A549 (cell line): ENCODE data around the gene MAPK6. TPM values are rescaled to one million over a fixed set of nuclear protein-coding genes. Genes with fewer than 3 reads are reported as not detected.

Experiments
- ATAC-seq, 2 experiments: fragments of 200-7000 bp in 1 of 2; fragments of >200 bp in 1 of 2; cut with Nextera tagmentation in 1 of 2; cut with Tn5 transposase in 1 of 2; 3 replicates each; pipeline versions ENCODE4 v1.8.0 to v1.9.1; 2018 to 2020; ENCODE audit warnings: mild to moderate bottlenecking in 1 of 2, moderate library complexity in 1 of 2
- CTCF ChIA-PET: fragments of 300-600 bp; sonication (Branson Sonifier 250); formaldehyde crosslinking; extraction: SDS; loops from one replicate; lab custom pipeline; 2021; ENCODE audit warnings: antibody characterized with exemption, inconsistent platforms; lab: Yijun Ruan, JAX
- POLR2A ChIA-PET: fragments of 350-600 bp; formaldehyde crosslinking; extraction: SDS; loops from one replicate; lab custom pipeline; 2021; ENCODE audit warnings: antibody characterized with exemption, inconsistent platforms; lab: Yijun Ruan, JAX
- DNase-seq, 2 experiments: peaks; one replicate each; pipeline versions ENCODE4 v3.0.0 to v3.0.0-alpha.2; 2011 to 2016; ENCODE audit warnings: low read depth in 1 of 2, low spot score in 1 of 2
- FAIRE-seq: peaks from 2 replicates; lab custom pipeline; 2011; peaks lifted over from hg19 to GRCh38; lab: Jason Lieb, UNC
- H3K27ac ChIP-seq, 2 experiments: fragments of >200 bp; sonication (Bioruptor Twin); formaldehyde crosslinking; 3 replicates each; pipeline ENCODE4 v1.5.1; 2016 to 2017
- H3K4me1 ChIP-seq: fragments of >200 bp; sonication (Bioruptor Twin); formaldehyde crosslinking; 3 replicates; pipeline ENCODE4 v1.6.1; 2016
- H3K4me2 ChIP-seq: fragments of >200 bp; sonication (Bioruptor Twin); formaldehyde crosslinking; 3 replicates; pipeline ENCODE4 v1.6.1; 2016
- H3K4me3 ChIP-seq: fragments of >200 bp; sonication (Bioruptor Twin); formaldehyde crosslinking; 3 replicates; pipeline ENCODE4 v1.5.1; 2016
- H3K9me3 ChIP-seq: fragments of >200 bp; sonication (Bioruptor Twin); formaldehyde crosslinking; 3 replicates; pipeline ENCODE4 v1.6.1; 2016
- CBX2 ChIP-seq: fragments of 200-600 bp; sonication (generic); IDR thresholded peaks from 2 replicates; pipeline ENCODE4 v1.6.1; 2016; ENCODE audit warnings: low read depth, mild to moderate bottlenecking, borderline replicate concordance
- EHF ChIP-seq: fragments of 250-450 bp; sonication (Bioruptor Pico); IDR thresholded peaks from 2 replicates; pipeline ENCODE4 v1.5.0; 2020; ENCODE audit warnings: mild to moderate bottlenecking
- ESRRA ChIP-seq: fragments of 150-350 bp; IDR thresholded peaks from 2 replicates; pipeline ENCODE4 v1.6.1; 2014; ENCODE audit warnings: mild to moderate bottlenecking, low read length, borderline replicate concordance
- FOSB ChIP-seq: fragments of 250-450 bp; sonication (Bioruptor Pico); IDR thresholded peaks from 2 replicates; pipeline ENCODE4 v1.5.0; 2020; ENCODE audit warnings: mild to moderate bottlenecking, moderate library complexity
- FOSL2 ChIP-seq, 2 experiments: fragments of 450-650 bp in 1 of 2; fragments of >200 bp in 1 of 2; sonication (Bioruptor Twin) in 1 of 2; formaldehyde crosslinking; IDR thresholded peaks; 2 replicates each; pipeline versions ENCODE4 v1.5.0 to v1.6.1; 2016 to 2020; ENCODE audit warnings: mild to moderate bottlenecking in 1 of 2, moderate library complexity in 1 of 2
- GATA3 ChIP-seq: IDR thresholded peaks from 2 replicates; pipeline ENCODE4 v1.6.1; 2012; ENCODE audit warnings: borderline replicate concordance
- HOXB13 ChIP-seq: fragments of 250-450 bp; sonication (Bioruptor Pico); IDR thresholded peaks from 2 replicates; pipeline ENCODE4 v1.5.0; 2020; ENCODE audit warnings: low read depth, mild to moderate bottlenecking, moderate library complexity
- HOXB5 ChIP-seq: fragments of 250-450 bp; sonication (Bioruptor Pico); IDR thresholded peaks from 2 replicates; pipeline ENCODE4 v1.5.0; 2020; ENCODE audit warnings: mild to moderate bottlenecking, moderate library complexity
- KDM1A ChIP-seq: fragments of 200-600 bp; sonication (generic); IDR thresholded peaks from 2 replicates; pipeline ENCODE4 v1.6.1; 2016; ENCODE audit warnings: low read depth, mild to moderate bottlenecking
- MAFK ChIP-seq: fragments of 450-650 bp; IDR thresholded peaks from 2 replicates; pipeline ENCODE4 v1.6.1; 2014; ENCODE audit not compliant: partially characterized antibody
- MYC ChIP-seq: IDR thresholded peaks from 2 replicates; pipeline ENCODE4 v1.6.1; 2012; ENCODE audit warnings: mild to moderate bottlenecking, inconsistent platforms, low read length, improper control_type of control experiment, borderline replicate concordance
- NPAS2 ChIP-seq: fragments of 250-450 bp; sonication (Bioruptor Pico); IDR thresholded peaks from 2 replicates; pipeline ENCODE4 v1.8.0; 2022; ENCODE audit warnings: mild to moderate bottlenecking, moderate library complexity, borderline replicate concordance
- PBX3 ChIP-seq: IDR thresholded peaks from 2 replicates; pipeline ENCODE4 v1.6.1; 2012
- POLR2AphosphoS2 ChIP-seq: conservative IDR thresholded peaks from 2 replicates; pipeline ENCODE4 v1.6.1; 2012; ENCODE audit warnings: low read length, improper control_type of control experiment, inconsistent platforms
- RAD21 ChIP-seq, 2 experiments: fragments of >200 bp in 1 of 2; sonication (Bioruptor Twin) in 1 of 2; formaldehyde crosslinking in 1 of 2; IDR thresholded peaks in 1 of 2; conservative IDR thresholded peaks in 1 of 2; 2 replicates in 1 of 2; 3 replicates in 1 of 2; pipeline ENCODE4 v1.6.1; 2012 to 2018; ENCODE audit warnings: inconsistent platforms in 1 of 2
- RARB ChIP-seq: fragments of 250-450 bp; sonication (Bioruptor Pico); IDR thresholded peaks from 2 replicates; pipeline ENCODE4 v1.8.0; 2021; ENCODE audit warnings: mild to moderate bottlenecking, moderate library complexity
- RCOR1 ChIP-seq: fragments of 150-350 bp; IDR thresholded peaks from 2 replicates; pipeline ENCODE4 v1.6.1; 2014; ENCODE audit warnings: antibody characterized with exemption, low read length, low read depth
- RNF2 ChIP-seq: fragments of 200-600 bp; sonication (generic); IDR thresholded peaks from 2 replicates; pipeline ENCODE4 v1.6.1; 2016; ENCODE audit warnings: low read depth, mild to moderate bottlenecking, antibody characterized with exemption, moderate library complexity, borderline replicate concordance
- ZSCAN20 ChIP-seq: fragments of 250-450 bp; sonication (Bioruptor Pico); IDR thresholded peaks from 2 replicates; pipeline ENCODE4 v1.8.0; 2022; ENCODE audit warnings: mild to moderate bottlenecking, moderate library complexity
- WGBS: methylation state at CpG from one replicate; pipeline ENCODE4 v1.1.6; 2017; ENCODE audit errors: missing lambda C conversion rate; 5-methylcytosine and 5-hydroxymethylcytosine counted together
- polyA plus RNA-seq, 4 experiments: library from polyadenylated mRNA; depleted of rRNA in 3 of 4; stranded (reverse); fragments of >200 nt; fragmentation: RNase III in 1 of 4; extraction: RNeasy Plus Mini Kit Qiagen cat#74134 plus additional on column Dnase treatment in 1 of 4; gene quantifications; 2 replicates in 3 of 4; 3 replicates in 1 of 4; pipeline ENCODE4 v1.2.3, GENCODE V29; 2011 to 2017
- TF ChIP-seq, protein P1 (sequence below): fragments of >200 bp; sonication (Bioruptor Twin); formaldehyde crosslinking; IDR thresholded peaks from 3 replicates; pipeline ENCODE4 v1.6.1; 2016
- TF ChIP-seq, protein P2 (sequence below): fragments of >200 bp; sonication (Bioruptor Twin); formaldehyde crosslinking; IDR thresholded peaks from 2 replicates; pipeline ENCODE4 v1.6.1; 2016
- TF ChIP-seq, protein P3 (sequence below): fragments of 150-350 bp; IDR thresholded peaks from 2 replicates; pipeline ENCODE4 v1.6.1; 2014; ENCODE audit warnings: low read depth, mild to moderate bottlenecking, low read length

MAPK6 gene
- polyA plus RNA-seq, 2 of the 4 experiments (the other 2 are of a cell fraction), result 49.1 to 126 TPM

- Histone ChIP-seq H3K4me3 (no peak overlapping the region), H3K4me2 (no peak overlapping the region), H3K4me1 (peaks cover 46% of the 10 kb centered on the region), H3K27ac (no peak overlapping the region), H3K9me3 (no peaks in the 10 kb centered on the region)
- DNase-seq, result no peak
- no peak for FAIRE-seq
- TF ChIP-seq MAFK (no peak), MYC (no peak), NPAS2 (CRISPR knock-in tag) (no peak), FOSB (no peak), CBX2 (no peak)
- TF ChIP-seq, protein P1, sequence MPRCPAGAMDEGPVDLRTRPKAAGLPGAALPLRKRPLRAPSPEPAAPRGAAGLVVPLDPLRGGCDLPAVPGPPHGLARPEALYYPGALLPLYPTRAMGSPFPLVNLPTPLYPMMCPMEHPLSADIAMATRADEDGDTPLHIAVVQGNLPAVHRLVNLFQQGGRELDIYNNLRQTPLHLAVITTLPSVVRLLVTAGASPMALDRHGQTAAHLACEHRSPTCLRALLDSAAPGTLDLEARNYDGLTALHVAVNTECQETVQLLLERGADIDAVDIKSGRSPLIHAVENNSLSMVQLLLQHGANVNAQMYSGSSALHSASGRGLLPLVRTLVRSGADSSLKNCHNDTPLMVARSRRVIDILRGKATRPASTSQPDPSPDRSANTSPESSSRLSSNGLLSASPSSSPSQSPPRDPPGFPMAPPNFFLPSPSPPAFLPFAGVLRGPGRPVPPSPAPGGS, result no peak
- POLR2A ChIA-PET, result no interaction called here
- no peak for ATAC-seq
- CTCF ChIA-PET, result interaction anchor here (1.3 to 2.0 kb wide), 4 partner anchors 20 to 80 kb away, joined by 3 to 10 read pairs (median 4); no protein-coding TSS in a partner anchor
- 92% methylated on average over 15 of the region's 15 CpGs for WGBS
Observed at GRCh38 chr15:52099651-52100272, 80.7 kb downstream of the MAPK6 start.

DNA sequence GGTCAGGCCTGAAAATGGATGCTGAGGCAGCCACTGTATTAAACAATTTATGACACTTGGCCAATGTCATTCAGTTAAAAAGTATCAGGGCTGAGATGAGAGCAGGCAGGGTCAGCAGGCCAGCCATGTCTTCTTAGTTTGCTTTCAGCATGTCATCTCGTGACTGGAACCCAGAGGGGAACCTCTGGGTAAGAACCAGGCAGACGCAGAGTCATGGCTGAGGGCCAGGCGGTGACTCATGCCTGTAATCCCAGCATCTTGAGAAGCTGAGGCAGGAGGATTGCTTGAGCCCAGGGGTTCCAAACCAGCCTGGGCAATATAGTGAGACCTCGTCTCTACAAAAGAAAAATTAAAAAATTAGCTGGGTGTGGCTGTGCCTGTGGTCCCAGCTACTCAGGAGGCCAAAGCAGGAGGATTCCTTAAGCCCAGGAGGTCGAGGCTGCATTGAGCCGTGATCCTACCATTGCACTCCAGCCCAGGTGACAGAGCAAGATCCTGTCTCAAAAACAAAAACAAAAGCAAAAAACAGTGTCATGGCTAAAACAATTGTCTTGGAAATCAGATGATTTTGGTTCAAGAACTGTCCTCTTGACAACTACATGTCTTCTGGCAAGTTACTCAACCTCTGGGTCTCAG is 81.9 kb downstream of the MAPK6 start:
- H3K4me3 ChIP-seq, result no peak overlapping the region
- H3K9me3 ChIP-seq, result no peaks in the 10 kb centered on the region
- no peak overlapping the region; the same call in 2 of the 3 replicates for H3K4me2 ChIP-seq
- FAIRE-seq (no peak), ATAC-seq (no peak; a peak in 1 of 6 replicates), DNase-seq (peak in 1 of 2 experiments; percentile 63)
- ChIA-PET POLR2A (no interaction called here), CTCF (interaction anchor here (1.3 to 2.0 kb wide), 3 partner anchors 21 to 40 kb away, joined by 3 to 10 read pairs (median 4); no protein-coding TSS in a partner anchor)
- peaks cover 36% of the 10 kb centered on the region for H3K4me1 ChIP-seq
- WGBS, result 61% methylated on average over 6 of the region's 6 CpGs
- TF ChIP-seq RAD21 (conservative IDR thresholded peaks at IDR 0.05 in 1 of 2, IDR thresholded peaks at IDR 0.05 in 1 of 2) (no peak), HOXB5 (CRISPR knock-in tag) (0 out of 2 replicates have a peak, but pooled peaks have one; percentile 13), RNF2 (no peak), EHF (no peak), FOSL2 (IDR thresholded peaks at IDR 0.05) (peak; percentile 53; the same call in 1 of the 2 replicates), FOSL2 (CRISPR knock-in tag; IDR thresholded peaks at IDR 0.05) (peak; percentile 89)
- H3K27ac ChIP-seq, result no peak overlapping the region; a peak in 1 of 6 replicates

GRCh38 chr15:52101542-52102323 is 82.7 kb downstream of the MAPK6 start:
- H3K27ac ChIP-seq, result peak overlapping the region in 1 of 2 experiments; percentile 57; a peak in 4 of 6 replicates
- DNase-seq, result no peak
- H3K4me1 ChIP-seq, result peaks cover 34% of the 10 kb centered on the region
- peak overlapping the region; percentile 55 for H3K4me2 ChIP-seq
- TF ChIP-seq, protein P2, sequence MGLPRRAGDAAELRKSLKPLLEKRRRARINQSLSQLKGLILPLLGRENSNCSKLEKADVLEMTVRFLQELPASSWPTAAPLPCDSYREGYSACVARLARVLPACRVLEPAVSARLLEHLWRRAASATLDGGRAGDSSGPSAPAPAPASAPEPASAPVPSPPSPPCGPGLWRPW, result no peak
- TF ChIP-seq RARB (CRISPR knock-in tag), result no peak
- TF ChIP-seq, protein P3, sequence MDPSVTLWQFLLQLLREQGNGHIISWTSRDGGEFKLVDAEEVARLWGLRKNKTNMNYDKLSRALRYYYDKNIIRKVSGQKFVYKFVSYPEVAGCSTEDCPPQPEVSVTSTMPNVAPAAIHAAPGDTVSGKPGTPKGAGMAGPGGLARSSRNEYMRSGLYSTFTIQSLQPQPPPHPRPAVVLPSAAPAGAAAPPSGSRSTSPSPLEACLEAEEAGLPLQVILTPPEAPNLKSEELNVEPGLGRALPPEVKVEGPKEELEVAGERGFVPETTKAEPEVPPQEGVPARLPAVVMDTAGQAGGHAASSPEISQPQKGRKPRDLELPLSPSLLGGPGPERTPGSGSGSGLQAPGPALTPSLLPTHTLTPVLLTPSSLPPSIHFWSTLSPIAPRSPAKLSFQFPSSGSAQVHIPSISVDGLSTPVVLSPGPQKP, result no peak
- no peak for TF ChIP-seq HOXB13 (CRISPR knock-in tag)
- no peak for TF ChIP-seq KDM1A
- no peak for TF ChIP-seq NPAS2 (CRISPR knock-in tag)
- TF ChIP-seq PBX3, result no peak
- no peak for TF ChIP-seq CBX2
- no peak for TF ChIP-seq RCOR1
- TF ChIP-seq ZSCAN20 (CRISPR knock-in tag), result no peak
- no peak for TF ChIP-seq FOSB
- no peak for TF ChIP-seq POLR2AphosphoS2
- no peak for TF ChIP-seq ESRRA
- no peak for TF ChIP-seq GATA3
- TF ChIP-seq, all 56 proteins: peak for 0
- FAIRE-seq (no peak), ATAC-seq (no peak)
- ChIA-PET CTCF (no interaction called here), POLR2A (no interaction called here)
- WGBS, result 92% methylated on average over 16 of the region's 16 CpGs
- Histone ChIP-seq H3K9me3 (no peaks in the 10 kb centered on the region), H3K4me3 (no peak overlapping the region)
